Measurements from ENCODE around the gene DBX1.

DNA sequence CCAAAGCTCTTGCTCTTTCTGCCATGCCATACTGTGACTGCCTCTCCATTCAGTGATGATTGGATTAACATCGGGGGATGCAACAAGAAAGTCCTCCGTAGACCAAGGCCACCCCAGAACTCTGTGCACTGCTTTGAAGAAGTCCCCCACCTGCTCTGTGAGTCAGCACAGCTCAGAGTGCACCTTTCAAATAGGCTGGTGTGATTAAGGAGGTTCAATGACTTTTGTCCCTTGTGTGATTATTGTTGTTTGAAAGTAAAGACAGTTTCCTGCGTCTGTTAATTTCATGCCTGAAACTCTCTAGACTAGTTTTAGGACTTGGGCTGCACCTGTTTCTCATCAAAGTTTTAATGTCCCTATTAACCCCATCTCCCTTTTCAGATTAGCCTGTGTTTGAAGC, 33.0 kb upstream of the DBX1 start:
- TF ChIP-seq GATA3 (IDR thresholded peaks at IDR 0.05; ENCODE audit: low read depth, low read length), result no peak
- no peak for TF ChIP-seq GATA2 (IDR thresholded peaks at IDR 0.05; ENCODE audit: low read depth, low read length)
